ENCODE measurements around the gene ZNF497.

DNA sequence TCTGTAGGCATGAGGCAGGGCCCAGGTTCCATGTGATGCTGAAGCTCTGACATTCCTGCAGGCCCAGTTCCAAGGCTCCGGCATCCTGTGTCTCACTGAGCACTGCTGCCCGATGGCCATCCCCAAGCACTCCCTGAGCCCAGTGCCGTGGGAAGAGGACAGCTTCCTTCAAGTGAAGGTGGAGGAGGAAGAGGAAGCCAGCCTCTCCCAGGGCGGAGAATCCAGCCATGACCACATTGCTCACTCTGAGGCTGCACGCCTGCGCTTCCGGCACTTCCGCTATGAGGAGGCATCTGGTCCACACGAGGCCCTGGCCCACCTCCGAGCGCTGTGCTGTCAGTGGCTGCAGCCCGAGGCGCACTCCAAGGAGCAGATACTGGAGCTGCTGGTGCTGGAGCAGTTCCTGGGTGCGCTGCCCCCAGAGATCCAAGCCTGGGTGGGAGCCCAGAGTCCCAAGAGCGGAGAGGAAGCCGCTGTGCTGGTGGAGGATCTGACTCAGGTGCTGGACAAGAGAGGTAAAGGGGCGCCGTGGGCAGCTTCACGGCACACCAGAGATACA is 27.8 kb downstream of the ZNF497 start:
- TF ChIP-seq, protein P1, sequence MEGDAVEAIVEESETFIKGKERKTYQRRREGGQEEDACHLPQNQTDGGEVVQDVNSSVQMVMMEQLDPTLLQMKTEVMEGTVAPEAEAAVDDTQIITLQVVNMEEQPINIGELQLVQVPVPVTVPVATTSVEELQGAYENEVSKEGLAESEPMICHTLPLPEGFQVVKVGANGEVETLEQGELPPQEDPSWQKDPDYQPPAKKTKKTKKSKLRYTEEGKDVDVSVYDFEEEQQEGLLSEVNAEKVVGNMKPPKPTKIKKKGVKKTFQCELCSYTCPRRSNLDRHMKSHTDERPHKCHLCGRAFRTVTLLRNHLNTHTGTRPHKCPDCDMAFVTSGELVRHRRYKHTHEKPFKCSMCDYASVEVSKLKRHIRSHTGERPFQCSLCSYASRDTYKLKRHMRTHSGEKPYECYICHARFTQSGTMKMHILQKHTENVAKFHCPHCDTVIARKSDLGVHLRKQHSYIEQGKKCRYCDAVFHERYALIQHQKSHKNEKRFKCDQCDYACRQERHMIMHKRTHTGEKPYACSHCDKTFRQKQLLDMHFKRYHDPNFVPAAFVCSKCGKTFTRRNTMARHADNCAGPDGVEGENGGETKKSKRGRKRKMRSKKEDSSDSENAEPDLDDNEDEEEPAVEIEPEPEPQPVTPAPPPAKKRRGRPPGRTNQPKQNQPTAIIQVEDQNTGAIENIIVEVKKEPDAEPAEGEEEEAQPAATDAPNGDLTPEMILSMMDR (IDR thresholded peaks at IDR 0.05): no peak
- no peak for TF ChIP-seq POLR2A (IDR thresholded peaks at IDR 0.05)

Data from lower leg skin (tissue), 3 donors.